Retinal pigment epithelial cell (primary cell): ENCODE data around the gene CASQ1.

Source experiments
- DNase-seq: peaks from one replicate; pipeline ENCODE4 v3.0.0-alpha.2; 2010; ENCODE audit warnings: low read depth
- H3K4me3 ChIP-seq: 2 replicates; pipeline ENCODE4 v1.5.1; 2011; ENCODE audit warnings: mild to moderate bottlenecking, low read length, control low read depth, moderate library complexity
- TF ChIP-seq, protein P1 (sequence below): conservative IDR thresholded peaks from 2 replicates; pipeline ENCODE4 v1.5.1; 2011; ENCODE audit warnings: low read depth, low read length, control low read depth, inconsistent platforms

Gene CASQ1

DNA sequence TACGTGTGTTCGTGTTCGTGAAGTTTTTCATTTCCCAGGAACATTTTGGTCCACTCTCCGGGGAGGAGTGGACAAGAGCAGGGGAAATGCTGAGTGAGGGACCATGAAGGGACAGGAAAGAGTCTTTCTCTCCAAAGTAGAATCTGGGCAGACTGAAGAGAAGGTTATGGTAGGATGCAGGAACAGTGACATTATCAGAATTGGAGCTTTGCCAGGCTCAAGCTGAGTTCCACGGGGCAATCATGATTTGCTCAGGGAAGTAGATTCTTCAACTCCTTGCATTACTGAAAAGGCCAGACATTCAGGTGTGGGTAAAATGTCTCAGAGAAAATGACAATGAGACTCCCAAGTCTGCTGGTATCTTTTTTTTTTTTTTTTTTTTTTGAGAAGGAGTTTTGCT is 22.4 kb upstream of the CASQ1 start:
- H3K4me3 ChIP-seq = no peak overlapping the region
- TF ChIP-seq, protein P1, sequence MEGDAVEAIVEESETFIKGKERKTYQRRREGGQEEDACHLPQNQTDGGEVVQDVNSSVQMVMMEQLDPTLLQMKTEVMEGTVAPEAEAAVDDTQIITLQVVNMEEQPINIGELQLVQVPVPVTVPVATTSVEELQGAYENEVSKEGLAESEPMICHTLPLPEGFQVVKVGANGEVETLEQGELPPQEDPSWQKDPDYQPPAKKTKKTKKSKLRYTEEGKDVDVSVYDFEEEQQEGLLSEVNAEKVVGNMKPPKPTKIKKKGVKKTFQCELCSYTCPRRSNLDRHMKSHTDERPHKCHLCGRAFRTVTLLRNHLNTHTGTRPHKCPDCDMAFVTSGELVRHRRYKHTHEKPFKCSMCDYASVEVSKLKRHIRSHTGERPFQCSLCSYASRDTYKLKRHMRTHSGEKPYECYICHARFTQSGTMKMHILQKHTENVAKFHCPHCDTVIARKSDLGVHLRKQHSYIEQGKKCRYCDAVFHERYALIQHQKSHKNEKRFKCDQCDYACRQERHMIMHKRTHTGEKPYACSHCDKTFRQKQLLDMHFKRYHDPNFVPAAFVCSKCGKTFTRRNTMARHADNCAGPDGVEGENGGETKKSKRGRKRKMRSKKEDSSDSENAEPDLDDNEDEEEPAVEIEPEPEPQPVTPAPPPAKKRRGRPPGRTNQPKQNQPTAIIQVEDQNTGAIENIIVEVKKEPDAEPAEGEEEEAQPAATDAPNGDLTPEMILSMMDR = no peak
- no peak for DNase-seq

DNA sequence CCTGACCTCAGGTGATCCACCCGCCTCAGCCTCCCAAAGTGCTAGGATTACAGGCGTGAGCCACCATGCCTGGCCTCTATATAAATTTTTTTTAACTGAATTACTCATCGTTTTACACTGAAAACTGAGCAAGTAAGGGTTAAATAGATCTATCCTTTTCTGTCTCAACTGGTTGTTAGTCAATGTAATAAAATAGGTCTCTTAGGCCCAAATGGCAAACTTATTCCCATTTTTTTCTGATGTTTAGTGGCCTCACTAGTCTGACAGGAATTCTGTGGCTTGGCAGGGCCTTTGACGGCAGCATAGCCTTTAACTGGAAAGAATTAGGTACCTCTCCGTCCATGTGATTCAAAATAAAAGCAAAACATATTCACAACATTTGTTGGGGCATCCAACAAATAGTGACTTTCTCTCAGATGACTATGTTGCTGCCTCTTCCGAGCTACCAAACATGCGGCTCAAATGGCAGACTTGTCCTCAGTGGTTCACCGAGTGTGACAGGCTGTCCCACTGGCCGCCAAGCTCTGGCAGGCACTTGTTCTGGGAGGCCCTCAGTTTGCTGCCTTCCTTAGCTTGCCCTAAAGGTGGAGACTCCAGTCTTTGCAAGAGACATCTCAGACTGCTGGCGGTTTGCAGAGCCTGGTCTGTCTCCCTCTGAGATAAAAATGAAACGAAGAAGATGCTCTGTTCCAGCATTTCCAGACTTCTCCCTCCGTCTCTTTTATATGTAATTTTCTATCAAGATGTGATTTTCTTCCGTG is 21.6 kb upstream of the CASQ1 start:
- DNase-seq = no peak
- TF ChIP-seq, protein P1 = no peak
- H3K4me3 ChIP-seq = no peak overlapping the region

DNA sequence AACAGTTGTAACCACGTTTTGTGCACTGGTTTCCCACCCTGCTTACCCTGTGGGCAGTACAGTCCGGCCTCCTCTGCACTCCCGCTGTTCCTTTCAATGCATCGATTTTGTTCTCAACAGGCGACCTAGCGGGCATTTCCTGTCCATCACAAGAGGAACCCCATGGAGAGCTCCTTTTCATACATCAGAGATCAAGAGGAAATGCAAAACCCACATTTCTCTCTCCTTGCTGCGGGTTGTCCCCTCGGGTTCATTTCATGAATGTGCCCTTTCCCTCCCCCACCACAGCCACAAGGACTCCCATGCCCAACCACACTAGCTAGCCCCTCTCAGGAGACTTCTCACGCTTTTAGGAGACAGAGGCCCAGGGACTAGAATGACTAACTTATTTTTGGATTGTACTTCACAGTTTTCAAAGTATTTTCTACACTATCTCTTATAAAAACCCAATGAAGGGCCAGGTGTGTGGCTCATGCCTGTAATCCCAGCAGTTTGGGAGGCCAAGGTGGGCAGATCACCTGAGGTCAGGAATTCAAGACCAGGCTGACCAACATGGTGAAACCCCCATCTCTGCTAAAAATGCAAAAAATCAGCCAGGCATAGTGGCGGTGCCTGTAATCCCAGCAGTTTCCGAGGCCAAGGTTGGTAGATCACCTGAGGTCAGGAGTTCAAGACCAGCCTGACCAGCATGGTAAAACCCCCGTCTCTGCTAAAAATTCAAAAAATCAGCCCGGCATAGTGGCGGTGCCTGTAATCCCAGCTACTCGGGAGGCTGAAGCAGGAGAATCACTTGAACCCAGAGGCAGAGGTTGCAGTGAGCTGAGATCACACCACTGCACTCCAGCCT is 20.6 kb upstream of the CASQ1 start:
- no peak overlapping the region for H3K4me3 ChIP-seq
- TF ChIP-seq, protein P1 = no peak
- no peak for DNase-seq

DNA sequence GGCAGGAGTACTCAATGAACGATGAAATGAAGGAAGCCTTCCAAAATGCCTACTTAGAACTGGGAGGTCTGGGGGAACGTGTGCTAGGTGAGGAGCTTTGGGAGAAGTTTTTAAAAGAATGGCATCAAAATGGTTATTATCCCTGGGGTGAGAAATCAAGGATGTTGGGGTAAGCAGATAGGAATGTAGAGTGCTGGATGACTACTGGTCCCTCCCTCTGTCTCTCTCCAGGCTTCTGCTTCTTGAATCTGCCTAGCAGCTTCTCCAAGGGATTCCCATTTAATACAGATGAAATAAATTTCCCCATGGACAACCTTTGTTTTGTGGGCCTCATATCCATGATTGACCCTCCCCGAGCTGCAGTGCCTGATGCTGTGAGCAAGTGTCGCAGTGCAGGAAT is 19.0 kb upstream of the CASQ1 start:
- H3K4me3 ChIP-seq = no peak overlapping the region
- TF ChIP-seq, protein P1 = no peak
- DNase-seq = no peak

DNA sequence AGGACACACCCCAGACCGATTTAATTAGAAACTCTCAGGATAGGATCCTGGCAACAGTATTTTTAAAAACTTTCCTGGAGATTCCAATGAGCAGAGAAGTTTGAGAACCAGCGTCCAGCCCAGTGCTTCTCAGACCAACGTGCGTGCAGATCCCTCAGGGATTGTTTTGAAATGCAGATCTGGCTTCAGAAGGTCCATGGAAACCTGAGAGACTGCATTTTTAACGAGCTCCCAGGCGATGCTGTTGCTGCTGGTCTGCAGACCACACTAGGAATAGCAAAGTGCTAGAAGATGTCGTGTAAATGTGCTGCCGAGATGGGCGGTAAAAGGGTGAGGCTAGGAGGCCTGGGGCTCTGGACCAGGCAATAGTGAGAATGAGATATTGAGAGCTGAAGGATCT is 18.4 kb upstream of the CASQ1 start:
- no peak overlapping the region for H3K4me3 ChIP-seq
- no peak for DNase-seq
- TF ChIP-seq, protein P1 = no peak

DNA sequence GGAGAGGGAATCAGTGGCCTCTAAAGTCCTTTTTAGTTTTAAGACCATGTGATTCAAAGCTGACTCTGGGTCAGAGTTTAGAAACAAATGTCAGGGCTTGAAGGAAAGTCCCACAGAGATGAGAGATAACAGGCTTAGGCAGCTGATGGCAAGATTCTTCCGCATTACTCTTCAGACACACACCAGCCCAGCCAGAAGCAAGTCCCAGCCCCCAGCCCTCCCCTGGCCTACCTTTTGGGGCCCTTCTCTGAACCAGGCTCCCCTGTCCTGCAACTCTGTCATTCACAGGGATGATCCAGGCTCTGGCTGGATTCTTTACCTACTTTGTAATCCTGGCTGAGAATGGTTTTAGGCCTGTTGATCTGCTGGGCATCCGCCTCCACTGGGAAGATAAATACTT is 13.1 kb upstream of the CASQ1 start:
- H3K4me3 ChIP-seq = no peak overlapping the region
- DNase-seq = no peak
- TF ChIP-seq, protein P1 = no peak
